WERI-Rb-1 (cell line): ENCODE measurements around the gene TXNDC5.

ENCODE experiments used
- DNase-seq: peaks from one replicate; pipeline ENCODE4 v3.0.0-alpha.2; 2020
- H3K27ac ChIP-seq: fragments of 250-450 bp; sonication (Bioruptor Pico); 2 replicates; pipeline ENCODE4 v1.5.1; 2020; ENCODE audit warnings: mild to moderate bottlenecking, moderate library complexity
- H3K27me3 ChIP-seq: fragments of 250-450 bp; sonication (Bioruptor Pico); 2 replicates; pipeline ENCODE4 v1.5.1; 2021; ENCODE audit warnings: mild to moderate bottlenecking, low read depth, moderate library complexity; ENCODE audit not compliant: insufficient read depth, severe bottlenecking
- H3K36me3 ChIP-seq: fragments of 250-450 bp; sonication (Bioruptor Pico); 2 replicates; pipeline ENCODE4 v1.5.1; 2020; ENCODE audit warnings: mild to moderate bottlenecking, moderate library complexity
- H3K4me3 ChIP-seq: 2 replicates; pipeline ENCODE4 v1.5.1; 2011; ENCODE audit warnings: low read depth, mild to moderate bottlenecking, control low read depth, low read length
- H3K9me3 ChIP-seq: fragments of 250-450 bp; sonication (Bioruptor Pico); 2 replicates; pipeline ENCODE4 v1.5.1; 2021; ENCODE audit warnings: mild to moderate bottlenecking, moderate library complexity; ENCODE audit not compliant: severe bottlenecking
- CTCF ChIP-seq: IDR thresholded peaks from 2 replicates; pipeline ENCODE4 v1.5.1; 2011; ENCODE audit warnings: low read depth, mild to moderate bottlenecking, control low read depth, inconsistent platforms, low read length

Gene TXNDC5

DNA sequence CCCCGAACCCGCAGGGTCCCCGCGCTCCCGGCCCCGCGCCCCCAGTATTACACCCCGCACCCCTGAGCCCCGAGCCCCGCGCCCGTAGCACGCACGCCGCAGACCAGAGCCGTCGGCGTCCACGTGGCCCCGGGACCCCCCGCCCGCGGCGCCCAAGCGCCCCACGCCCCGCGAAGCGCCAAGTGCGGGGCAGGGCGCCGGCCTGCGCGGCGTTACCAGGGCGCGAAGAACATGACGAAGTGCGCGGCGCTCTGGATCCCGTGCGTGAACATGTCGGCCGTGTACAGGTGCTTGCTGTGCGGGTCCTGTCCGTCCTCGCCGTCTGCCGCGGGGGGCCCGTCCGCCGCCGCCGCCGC lies 312 bp downstream of the TXNDC5 start:
- Histone ChIP-seq H3K27me3 (no peaks in the 10 kb centered on the region), H3K36me3 (peaks cover 10% of the 10 kb centered on the region), H3K4me3 (peak overlapping the region; percentile 84), H3K27ac (peak overlapping the region; percentile 55), H3K9me3 (peaks cover 2% of the 10 kb centered on the region)
- no peak for DNase-seq
- no peak for TF ChIP-seq CTCF

GRCh38 chr6:7909323-7910276 lies 988 bp downstream of the TXNDC5 start:
- DNase-seq: peak; percentile 77
- peaks cover 2% of the 10 kb centered on the region for H3K9me3 ChIP-seq
- H3K36me3 ChIP-seq: peaks cover 17% of the 10 kb centered on the region
- peak overlapping the region; percentile 74 for H3K27ac ChIP-seq
- no peaks in the 10 kb centered on the region for H3K27me3 ChIP-seq
- no peak for TF ChIP-seq CTCF
- H3K4me3 ChIP-seq: peak overlapping the region; percentile 84

GRCh38 chr6:7907159-7907558 lies 3.4 kb downstream of the TXNDC5 start:
- no peak for DNase-seq
- Histone ChIP-seq H3K27ac (no peak overlapping the region), H3K36me3 (peaks cover 41% of the 10 kb centered on the region), H3K9me3 (peaks cover 2% of the 10 kb centered on the region), H3K27me3 (no peaks in the 10 kb centered on the region), H3K4me3 (no peak overlapping the region)
- no peak for TF ChIP-seq CTCF

- Histone ChIP-seq H3K36me3 (peaks cover 45% of the 10 kb centered on the region), H3K27me3 (no peaks in the 10 kb centered on the region), H3K4me3 (no peak overlapping the region), H3K9me3 (peaks cover 2% of the 10 kb centered on the region), H3K27ac (no peak overlapping the region)
- TF ChIP-seq CTCF: no peak
- DNase-seq: no peak
These were observed 3.8 kb downstream of the TXNDC5 start for GRCh38 chr6:7906741-7907140.

GRCh38 chr6:7905416-7905815 lies 5.2 kb downstream of the TXNDC5 start:
- no peaks in the 10 kb centered on the region for H3K27me3 ChIP-seq
- H3K4me3 ChIP-seq: no peak overlapping the region
- no peak for TF ChIP-seq CTCF
- H3K27ac ChIP-seq: no peak overlapping the region
- peaks cover 59% of the 10 kb centered on the region for H3K36me3 ChIP-seq
- DNase-seq: no peak
- H3K9me3 ChIP-seq: peaks cover 2% of the 10 kb centered on the region
